HG03025 (cell line): ENCODE results near the gene RGSL1.
"Not testable (repeated sequence)": the region's sequence is repeated elsewhere in the genome, so short reads cannot be mapped to it uniquely, and the experiment has no call there.

Experiments
- ATAC-seq: cut with Tn5 transposase; IDR thresholded peaks from one replicate; pipeline ENCODE4 v1.9.1; 2021; ENCODE audit warnings: mild to moderate bottlenecking, moderate library complexity; ENCODE audit not compliant: unreplicated experiment, low FRiP score

The RGSL1 gene

GRCh38 chr1:182528206-182528605 lies 78.3 kb downstream of the RGSL1 start:
- not testable (repeated sequence) for ATAC-seq

- ATAC-seq = no peak
Measured at GRCh38 chr1:182533896-182534295, 84.0 kb downstream of the RGSL1 start.

DNA sequence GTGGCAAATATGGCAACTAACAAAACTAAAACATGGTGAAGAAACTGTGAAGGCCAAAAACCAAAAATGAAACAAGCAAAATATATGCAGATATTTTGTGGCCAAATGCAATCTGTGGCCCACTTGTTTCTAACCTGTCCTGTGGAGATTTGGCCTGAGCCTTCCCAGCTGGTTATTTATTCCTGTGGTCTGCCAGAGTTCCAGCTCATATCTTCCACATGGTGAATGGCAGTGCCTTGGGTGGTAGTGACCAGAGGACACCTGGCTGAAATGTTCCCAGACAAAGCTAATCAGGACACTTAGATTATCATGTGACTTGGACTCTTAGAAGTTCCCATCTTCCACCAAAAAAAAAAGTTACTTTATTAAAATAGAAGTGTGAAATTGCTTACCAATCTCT lies 99.4 kb downstream of the RGSL1 start:
- no peak for ATAC-seq

GRCh38 chr1:182549811-182550210 lies 99.9 kb downstream of the RGSL1 start:
- ATAC-seq = no peak

DNA sequence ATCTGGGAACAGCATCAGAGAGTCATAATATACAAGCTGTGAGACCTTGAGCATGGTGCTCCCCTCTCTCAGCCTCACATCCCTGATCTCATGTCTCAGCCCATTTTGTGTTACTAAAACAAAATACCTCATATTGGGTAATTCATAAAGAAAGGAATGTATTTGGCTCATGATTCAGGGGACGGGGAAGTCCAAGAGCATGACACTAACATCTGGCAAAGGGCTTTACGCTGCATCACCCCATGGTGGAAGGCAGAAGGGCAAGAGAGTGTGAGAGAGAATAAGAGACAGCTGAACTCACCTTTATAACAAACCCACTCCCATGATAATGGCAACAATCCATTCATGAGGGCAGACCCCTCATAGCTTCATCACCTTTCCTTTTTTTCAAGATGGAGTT lies 102.6 kb downstream of the RGSL1 start:
- no peak for ATAC-seq

- ATAC-seq = no peak
Measured at GRCh38 chr1:182555493-182555892, 105.5 kb downstream of the RGSL1 start.

DNA sequence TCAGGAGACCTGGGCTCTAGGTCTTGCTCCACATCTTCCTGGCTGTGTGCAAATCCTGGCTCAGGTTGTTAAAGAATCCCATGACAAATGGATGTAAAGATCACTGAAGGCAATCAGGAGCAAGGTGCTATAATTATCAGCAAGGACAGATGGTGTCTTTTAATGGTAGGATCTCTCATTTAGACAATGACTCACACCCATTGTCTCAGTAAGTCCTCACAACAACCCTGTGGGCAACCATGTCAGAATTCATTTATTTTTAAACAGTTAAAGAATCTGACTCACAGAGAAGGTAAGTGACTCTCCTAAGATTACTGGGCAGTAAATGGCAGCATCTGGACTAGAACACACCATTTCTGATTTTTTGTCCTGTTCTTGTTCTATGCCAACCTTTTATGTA lies 106.3 kb downstream of the RGSL1 start:
- no peak for ATAC-seq

DNA sequence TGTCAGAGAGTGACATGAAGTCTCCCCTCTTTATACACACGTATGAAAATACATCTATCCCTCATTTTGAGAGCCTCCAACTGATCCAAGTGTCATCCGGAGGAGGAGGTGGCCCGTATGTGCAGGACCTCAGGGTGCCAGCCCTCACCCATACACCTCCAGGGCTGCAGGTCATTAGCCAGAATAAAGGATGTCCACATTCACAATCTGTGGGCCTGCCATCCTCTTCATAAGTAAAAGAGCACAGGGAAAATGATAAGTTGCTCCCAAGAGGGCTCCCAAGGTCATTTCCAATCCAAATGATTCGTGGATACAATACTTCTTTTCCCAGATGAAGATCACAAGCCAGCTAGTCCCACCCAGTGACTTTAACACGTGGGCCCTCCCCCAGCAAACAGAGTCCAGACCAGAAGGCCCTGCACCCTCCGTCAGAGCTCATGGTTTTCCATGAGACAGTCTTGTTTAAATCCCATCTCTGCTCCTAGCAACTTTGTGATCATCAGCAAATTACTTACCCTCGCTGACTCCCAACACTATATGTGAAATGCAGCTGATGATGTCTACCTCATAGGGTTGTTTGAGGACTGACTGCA lies 110.5 kb downstream of the RGSL1 start:
- ATAC-seq = no peak

GRCh38 chr1:182561456-182561855 lies 111.5 kb downstream of the RGSL1 start:
- no peak for ATAC-seq

- no peak for ATAC-seq
Measured at GRCh38 chr1:182563095-182563494, 113.1 kb downstream of the RGSL1 start.

- ATAC-seq = no peak
Measured at GRCh38 chr1:182564406-182565004, 114.6 kb downstream of the RGSL1 start.

GRCh38 chr1:182565537-182565936 lies 115.6 kb downstream of the RGSL1 start:
- no peak for ATAC-seq

- ATAC-seq = no peak
Measured at GRCh38 chr1:182567629-182568028, 117.7 kb downstream of the RGSL1 start.

DNA sequence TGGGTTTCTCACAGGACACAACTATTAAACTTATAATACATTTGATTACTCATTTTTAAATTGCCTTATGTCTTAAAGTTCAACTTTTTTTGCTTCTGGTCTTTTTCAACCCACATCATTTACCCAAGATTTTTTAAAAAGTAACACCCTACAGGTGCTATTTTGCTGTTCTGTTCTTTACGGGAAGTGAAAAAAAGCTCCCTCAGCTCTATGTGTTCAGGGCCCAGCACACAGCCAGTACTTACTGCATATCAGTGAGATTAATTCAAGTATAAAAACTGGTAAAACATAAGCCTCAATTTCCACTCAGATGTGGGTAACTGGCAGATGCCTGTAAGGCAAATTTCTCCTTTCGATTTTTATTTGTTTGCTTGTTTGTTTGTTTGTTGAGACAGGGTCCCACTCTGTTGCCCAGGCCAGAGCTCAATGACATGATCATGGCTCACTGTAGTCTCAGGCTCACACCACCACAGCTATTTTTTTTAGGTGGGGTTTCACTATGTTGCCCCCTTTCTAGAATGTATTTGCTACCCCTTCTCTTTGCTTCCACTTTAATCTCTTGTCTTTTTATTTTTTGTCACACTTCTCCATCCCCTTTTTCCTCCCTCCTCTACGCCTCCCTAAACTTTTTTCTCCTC lies 118.8 kb downstream of the RGSL1 start:
- no peak for ATAC-seq

DNA sequence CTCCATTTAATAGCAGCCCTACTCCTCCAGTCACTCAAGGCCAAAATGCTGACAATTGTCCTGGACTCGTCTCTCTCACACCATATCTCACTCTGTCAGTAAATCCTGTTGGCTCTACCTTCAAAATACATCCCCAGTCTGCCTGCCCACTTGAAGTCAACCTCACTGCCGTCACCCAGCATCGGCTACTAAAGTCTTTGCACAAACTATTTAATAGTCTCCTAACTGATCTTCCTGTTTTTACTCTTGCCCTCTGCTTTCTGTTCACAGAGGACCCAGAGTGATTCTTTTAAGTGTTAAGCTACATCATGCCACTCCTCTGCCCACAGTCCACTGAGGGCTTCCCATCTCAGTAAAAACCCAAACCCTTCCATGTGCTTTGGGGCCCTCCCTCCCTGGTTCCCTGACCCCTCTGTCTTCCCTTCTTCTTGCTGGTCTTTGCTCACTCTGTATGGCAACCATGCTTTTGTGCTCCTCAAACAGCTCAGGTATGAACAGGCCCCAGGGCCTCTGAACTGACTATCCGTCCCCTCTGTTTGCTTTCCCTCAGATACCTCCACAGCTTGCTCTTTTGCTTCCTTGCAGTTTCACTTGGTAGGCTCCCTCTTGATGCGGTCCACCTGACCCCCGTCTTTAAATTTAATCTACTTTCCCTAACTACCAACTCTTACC lies 120.1 kb downstream of the RGSL1 start:
- no peak for ATAC-seq

- no peak for ATAC-seq
Measured at GRCh38 chr1:182570611-182570970, 120.6 kb downstream of the RGSL1 start.

DNA sequence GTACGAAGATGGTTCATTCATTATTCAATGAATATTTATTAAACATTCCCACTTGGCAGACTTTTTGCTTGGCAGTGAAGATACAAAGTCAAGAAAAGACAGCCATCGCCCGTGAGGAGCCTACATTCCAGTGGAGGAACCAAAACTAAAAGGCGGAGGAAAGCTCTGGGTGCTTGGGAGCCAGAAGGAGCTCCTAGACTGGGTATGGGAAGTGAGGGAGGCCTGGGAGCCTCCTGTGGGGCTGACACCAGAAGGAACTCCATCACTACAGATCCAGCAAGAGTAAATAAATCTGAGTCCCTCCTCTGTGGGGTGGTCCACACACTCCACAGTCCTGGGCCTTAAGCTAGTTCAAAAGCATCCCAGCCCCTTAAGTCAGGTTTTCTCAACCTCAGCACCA lies 124.2 kb downstream of the RGSL1 start:
- ATAC-seq = no peak

DNA sequence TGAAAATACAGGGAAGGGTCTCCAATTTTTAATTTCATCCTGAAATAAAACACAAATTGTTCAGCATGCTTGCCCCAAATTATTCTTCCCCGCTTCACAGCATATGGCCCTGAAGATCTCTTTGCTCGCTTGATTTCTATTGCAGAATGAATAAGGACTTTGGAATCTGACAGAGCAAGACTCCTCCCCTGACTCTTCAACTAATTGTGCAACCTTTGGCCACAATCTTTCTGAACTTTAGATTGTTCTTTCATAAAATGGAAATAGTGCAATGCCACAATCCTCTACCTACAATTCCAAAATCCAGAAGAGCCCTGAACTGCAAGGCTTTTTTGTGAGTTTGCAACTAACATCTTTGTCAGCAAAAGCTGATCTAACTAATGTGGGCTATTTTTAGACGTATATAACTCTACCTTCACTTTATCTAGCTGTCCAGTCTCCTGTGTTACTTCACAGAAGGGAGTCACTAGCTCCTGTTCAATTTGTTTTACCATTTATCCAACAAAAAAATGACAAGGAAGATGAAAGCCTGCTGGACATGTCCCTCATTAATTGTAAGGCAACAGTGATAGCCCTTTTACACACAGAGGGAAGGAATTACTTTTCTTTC lies 125.7 kb downstream of the RGSL1 start:
- ATAC-seq = no peak

- ATAC-seq = no peak
Measured at GRCh38 chr1:182580736-182581135, 130.8 kb downstream of the RGSL1 start.

GRCh38 chr1:182584746-182585145 lies 134.8 kb downstream of the RGSL1 start:
- no peak for ATAC-seq

- no peak for ATAC-seq
Measured at GRCh38 chr1:182586380-182586779, 136.4 kb downstream of the RGSL1 start.
